NT2/D1 (cell line): Measurements from ENCODE around the gene SLFN14.

Experiments used
- SUZ12 ChIP-seq: IDR thresholded peaks from 2 replicates; pipeline ENCODE4 v1.6.1; 2011; ENCODE audit not compliant: insufficient read length, insufficient read depth; ENCODE audit errors: extremely low read depth
- YY1 ChIP-seq: IDR thresholded peaks from 2 replicates; pipeline ENCODE4 v1.6.1; 2011; ENCODE audit not compliant: insufficient read length, insufficient read depth
- ZNF274 ChIP-seq: IDR thresholded peaks from 2 replicates; pipeline ENCODE4 v1.6.1; 2011; ENCODE audit warnings: mild to moderate bottlenecking, low read depth, low read length

DNA sequence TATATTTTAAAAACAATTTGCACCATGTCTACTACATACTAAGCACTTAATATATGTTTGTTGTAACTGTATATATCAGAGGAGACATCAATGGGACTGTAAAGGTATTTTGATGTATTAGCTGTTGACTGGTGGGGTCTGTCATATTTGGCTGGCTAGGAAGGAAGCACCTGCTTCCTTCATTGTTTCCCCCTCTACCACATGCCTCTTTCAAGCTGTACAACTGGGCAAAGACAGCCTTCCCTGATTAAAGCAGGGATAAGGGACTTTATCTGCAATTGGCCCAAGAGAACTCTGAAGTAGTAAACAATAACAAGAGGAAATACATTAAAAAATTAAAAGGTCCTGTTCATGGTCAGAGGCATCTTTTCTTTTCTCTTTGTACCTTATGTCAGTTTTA lies 17.6 kb downstream of the SLFN14 start:
- TF ChIP-seq SUZ12 (no peak), ZNF274 (no peak), YY1 (no peak)
